ENCODE data around the gene AP2A2. TPM values are rescaled to one million over a fixed set of nuclear protein-coding genes. Genes with fewer than 3 reads are reported as not detected.

Gene AP2A2
- total RNA-seq, 6 experiments from 2014 or later = 65.4 to 73.4 (median 70.9) TPM

- no peak for DNase-seq
- TF ChIP-seq, protein P1, sequence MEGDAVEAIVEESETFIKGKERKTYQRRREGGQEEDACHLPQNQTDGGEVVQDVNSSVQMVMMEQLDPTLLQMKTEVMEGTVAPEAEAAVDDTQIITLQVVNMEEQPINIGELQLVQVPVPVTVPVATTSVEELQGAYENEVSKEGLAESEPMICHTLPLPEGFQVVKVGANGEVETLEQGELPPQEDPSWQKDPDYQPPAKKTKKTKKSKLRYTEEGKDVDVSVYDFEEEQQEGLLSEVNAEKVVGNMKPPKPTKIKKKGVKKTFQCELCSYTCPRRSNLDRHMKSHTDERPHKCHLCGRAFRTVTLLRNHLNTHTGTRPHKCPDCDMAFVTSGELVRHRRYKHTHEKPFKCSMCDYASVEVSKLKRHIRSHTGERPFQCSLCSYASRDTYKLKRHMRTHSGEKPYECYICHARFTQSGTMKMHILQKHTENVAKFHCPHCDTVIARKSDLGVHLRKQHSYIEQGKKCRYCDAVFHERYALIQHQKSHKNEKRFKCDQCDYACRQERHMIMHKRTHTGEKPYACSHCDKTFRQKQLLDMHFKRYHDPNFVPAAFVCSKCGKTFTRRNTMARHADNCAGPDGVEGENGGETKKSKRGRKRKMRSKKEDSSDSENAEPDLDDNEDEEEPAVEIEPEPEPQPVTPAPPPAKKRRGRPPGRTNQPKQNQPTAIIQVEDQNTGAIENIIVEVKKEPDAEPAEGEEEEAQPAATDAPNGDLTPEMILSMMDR (IDR thresholded peaks at IDR 0.05) = no peak
- Mint-ChIP-seq H3K4me1 (ENCODE audit: low read depth) (no peaks in the 10 kb centered on the region), H3K27ac (no peak overlapping the region), H3K27me3 (ENCODE audit: insufficient read depth) (peaks cover 17% of the 10 kb centered on the region), H3K4me3 (no peak overlapping the region), H3K9me3 (no peaks in the 10 kb centered on the region; the same call in 1 of the 2 replicates), H3K36me3 (ENCODE audit: low read depth) (no peaks in the 10 kb centered on the region)
Observed at GRCh38 chr11:1049431-1049891, 123.8 kb downstream of the AP2A2 start.

GRCh38 chr11:1049911-1050580 is 124.4 kb downstream of the AP2A2 start:
- H3K4me1 Mint-ChIP-seq (ENCODE audit: low read depth) = no peaks in the 10 kb centered on the region
- DNase-seq = no peak

DNA sequence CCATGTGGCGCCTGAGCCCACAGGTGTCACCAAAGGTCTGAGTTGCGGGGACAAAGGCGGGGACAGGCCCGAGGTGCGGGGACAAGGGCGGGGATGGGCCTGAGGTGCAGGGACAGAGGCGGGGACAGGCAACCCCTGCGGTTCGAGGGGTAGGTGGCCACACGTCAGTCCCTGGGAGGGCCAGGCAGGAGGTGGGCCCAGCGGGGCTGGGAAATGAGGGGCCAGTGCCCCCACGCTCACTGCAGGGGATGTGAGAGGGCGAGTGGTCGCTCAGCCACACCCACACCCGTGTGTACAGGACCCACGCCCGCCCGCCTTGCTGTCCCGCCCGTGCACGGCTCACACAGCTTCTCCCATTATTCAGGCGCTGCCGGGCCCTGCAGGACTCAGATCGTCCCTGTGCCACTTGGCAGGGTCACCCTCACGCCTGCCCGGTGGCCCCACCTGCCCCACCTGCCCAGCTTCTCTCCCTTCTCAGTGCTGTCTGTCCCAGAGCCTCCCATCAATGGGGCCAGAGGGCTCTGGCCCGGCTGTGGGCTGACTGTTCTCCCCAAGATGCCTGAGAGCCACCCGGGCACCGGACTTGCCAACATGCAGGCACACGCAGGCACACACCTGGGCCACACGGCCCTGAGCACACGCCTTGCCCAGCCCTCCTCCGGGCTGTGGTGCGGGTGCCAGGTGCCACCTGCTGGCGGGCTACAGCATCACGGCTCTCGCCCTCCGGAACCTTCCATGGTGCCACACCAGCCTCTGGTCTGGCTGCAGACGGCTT is 125.1 kb downstream of the AP2A2 start:
- TF ChIP-seq, protein P1 (IDR thresholded peaks at IDR 0.05) = peak; percentile 91
- DNase-seq = peak; percentile 43
- Mint-ChIP-seq H3K36me3 (ENCODE audit: low read depth) (no peaks in the 10 kb centered on the region), H3K4me3 (no peak overlapping the region), H3K4me1 (ENCODE audit: low read depth) (no peaks in the 10 kb centered on the region), H3K27ac (no peak overlapping the region), H3K9me3 (no peaks in the 10 kb centered on the region), H3K27me3 (ENCODE audit: insufficient read depth) (peaks cover 15% of the 10 kb centered on the region)

More at GRCh38 chr11:1049911-1050580, 124.4 kb downstream of the AP2A2 start:
- Mint-ChIP-seq H3K27ac (no peak overlapping the region), H3K9me3 (no peaks in the 10 kb centered on the region; the same call in 1 of the 2 replicates), H3K36me3 (ENCODE audit: low read depth) (no peaks in the 10 kb centered on the region), H3K4me3 (no peak overlapping the region), H3K27me3 (ENCODE audit: insufficient read depth) (peaks cover 15% of the 10 kb centered on the region)
- TF ChIP-seq, protein P1 (IDR thresholded peaks at IDR 0.05) = no peak

- Mint-ChIP-seq H3K36me3 (ENCODE audit: low read depth) (no peaks in the 10 kb centered on the region), H3K4me1 (ENCODE audit: low read depth) (no peaks in the 10 kb centered on the region; the same call in 1 of the 2 replicates), H3K9me3 (no peaks in the 10 kb centered on the region), H3K4me3 (no peak overlapping the region), H3K27ac (no peak overlapping the region), H3K27me3 (ENCODE audit: insufficient read depth) (peaks cover 12% of the 10 kb centered on the region)
- no peak for DNase-seq
- TF ChIP-seq, protein P1 (IDR thresholded peaks at IDR 0.05) = peak; percentile 48
Observed at GRCh38 chr11:1051356-1052132, 125.9 kb downstream of the AP2A2 start.

All from HFFc6 (cell line).